Colonic mucosa (tissue), 4 donors: Measurements from ENCODE around the gene LRRC3B. TPM values are rescaled to one million over a fixed set of nuclear protein-coding genes. Genes with fewer than 3 reads are reported as not detected.

ENCODE experiments used
- DNase-seq: peaks from one replicate; pipeline ENCODE4 v3.0.0-alpha.2; 2020
- H3K27ac ChIP-seq: fragments of 200-600 bp; one replicate; pipeline ENCODE4 v1.8.0; 2021
- H3K27me3 ChIP-seq: fragments of 200-600 bp; one replicate; pipeline ENCODE4 v1.8.0; 2021
- H3K36me3 ChIP-seq: fragments of 200-600 bp; one replicate; pipeline ENCODE4 v1.8.0; 2021
- H3K4me1 ChIP-seq: fragments of 200-600 bp; one replicate; pipeline ENCODE4 v1.8.0; 2021; ENCODE audit warnings: mild to moderate bottlenecking
- H3K4me3 ChIP-seq: fragments of 200-600 bp; one replicate; pipeline ENCODE4 v1.8.0; 2021
- H3K9ac ChIP-seq, 2 donors: one replicate each; pipeline ENCODE4 v1.7.0; 2013; ENCODE audit warnings: control low read depth in 2 of 2, low read depth in 2 of 2, low read length in 2 of 2
- H3K9me3 ChIP-seq: fragments of 200-600 bp; one replicate; pipeline ENCODE4 v1.8.0; 2021
- CTCF ChIP-seq: fragments of 200-600 bp; IDR thresholded peaks from one replicate; pipeline ENCODE4 v1.8.0; 2022; ENCODE audit warnings: antibody characterized with exemption, mild to moderate bottlenecking
- intact Hi-C: fragments of 100-400 bp; cut with DNase I; formaldehyde crosslinking; loops from one replicate; pipeline ENCODE4 v1.14.1; 2022
- total RNA-seq, 2 donors: library from RNA; stranded (reverse); fragmentation: NEBNext Ultra II Directional in 1 of 2; extraction: Animal tissue kit (Norgen Biotek cat#: 25700) in 1 of 2; gene quantifications; one replicate each; pipeline ENCODE4 v1.2.1, GENCODE V29; 2021
- donor health status: healthy.
- donor health status: DM: no; HTN: no; CAD: no.
- donor health status: DM: no; HTN: no; CAD: no.

Gene LRRC3B
- total RNA-seq, 2 donors from 2014 or later: 0.08 to 0.15 TPM

GRCh38 chr3:26614006-26614685 lies 8.4 kb upstream of the LRRC3B start:
- DNase-seq: no peak
- H3K27ac ChIP-seq: no peak overlapping the region
- no peaks in the 10 kb centered on the region for H3K36me3 ChIP-seq
- H3K9ac ChIP-seq: no peak overlapping the region
- H3K9me3 ChIP-seq: no peaks in the 10 kb centered on the region
- H3K4me3 ChIP-seq: no peak overlapping the region
- intact Hi-C loops: no loop called here
- TF ChIP-seq CTCF: no peak
- no peaks in the 10 kb centered on the region for H3K27me3 ChIP-seq
- no peaks in the 10 kb centered on the region for H3K4me1 ChIP-seq

- no peaks in the 10 kb centered on the region for H3K36me3 ChIP-seq
- H3K27me3 ChIP-seq: peaks cover 20% of the 10 kb centered on the region
- TF ChIP-seq CTCF: no peak
- intact Hi-C loops: no loop called here
- H3K4me3 ChIP-seq: no peak overlapping the region
- no peak overlapping the region for H3K9ac ChIP-seq
- H3K4me1 ChIP-seq: no peaks in the 10 kb centered on the region
- DNase-seq: no peak
- no peak overlapping the region for H3K27ac ChIP-seq
- no peaks in the 10 kb centered on the region for H3K9me3 ChIP-seq
These were observed 1.4 kb upstream of the LRRC3B start for GRCh38 chr3:26621176-26621575.

- no peak for TF ChIP-seq CTCF
- Histone ChIP-seq H3K4me3 (peak overlapping the region; percentile 9), H3K27me3 (peaks cover 20% of the 10 kb centered on the region), H3K9me3 (no peaks in the 10 kb centered on the region), H3K36me3 (no peaks in the 10 kb centered on the region), H3K9ac (no peak overlapping the region), H3K27ac (no peak overlapping the region), H3K4me1 (no peaks in the 10 kb centered on the region)
- no peak for DNase-seq
- intact Hi-C loops: no loop called here
These were observed 509 bp upstream of the LRRC3B start for GRCh38 chr3:26621906-26622620.

- Histone ChIP-seq H3K9ac (no peak overlapping the region), H3K4me1 (no peaks in the 10 kb centered on the region), H3K27ac (no peak overlapping the region), H3K27me3 (peaks cover 20% of the 10 kb centered on the region), H3K36me3 (no peaks in the 10 kb centered on the region), H3K9me3 (no peaks in the 10 kb centered on the region), H3K4me3 (no peak overlapping the region)
- TF ChIP-seq CTCF: no peak
- intact Hi-C loops: no loop called here
- DNase-seq: no peak
These were observed 1.0 kb downstream of the LRRC3B start for GRCh38 chr3:26623419-26624208.

GRCh38 chr3:26624209-26624765 lies 1.7 kb downstream of the LRRC3B start:
- DNase-seq: no peak
- intact Hi-C loops: no loop called here
- no peaks in the 10 kb centered on the region for H3K36me3 ChIP-seq
- TF ChIP-seq CTCF: no peak
- H3K27me3 ChIP-seq: peaks cover 20% of the 10 kb centered on the region
- no peak overlapping the region for H3K4me3 ChIP-seq
- H3K27ac ChIP-seq: no peak overlapping the region
- no peaks in the 10 kb centered on the region for H3K9me3 ChIP-seq
- no peak overlapping the region for H3K9ac ChIP-seq
- H3K4me1 ChIP-seq: no peaks in the 10 kb centered on the region
